Activated CD8-positive, alpha-beta memory T cell treated with anti-CD3 and anti-CD28 coated beads, Interleukin-2, amount 10 ng/mL, durations not matched to agents 7 days and 5 days (primary cell): ENCODE data around the gene ENKUR. TPM values are rescaled to one million over a fixed set of nuclear protein-coding genes. Genes with fewer than 3 reads are reported as not detected.
A peak's percentile ranks its signal among the peaks of the same experiment; 100 is the strongest.

ENCODE experiments used
- ATAC-seq: fragments of 150-1000 bp; cut with Tn5 transposase; one replicate; pipeline ENCODE4 v1.10.0; 2021; ENCODE audit warnings: moderate library complexity
- CTCF ChIA-PET: fragments of 350-600 bp; sonication (Branson Sonifier 250); formaldehyde crosslinking; loops from one replicate; lab custom pipeline; 2021; ENCODE audit warnings: antibody characterized with exemption; lab: Charles Lee
- DNase-seq: peaks from one replicate; pipeline ENCODE4 v3.0.0-alpha.2; 2020
- H3K27ac Mint-ChIP-seq: one replicate; pipeline ENCODE4 v1.8.0; 2021; ENCODE audit warnings: mild to moderate bottlenecking, mixed read lengths
- H3K27me3 Mint-ChIP-seq: one replicate; pipeline ENCODE4 v1.8.0; 2021; ENCODE audit warnings: mixed read lengths
- H3K36me3 Mint-ChIP-seq: one replicate; pipeline ENCODE4 v1.8.0; 2021; ENCODE audit warnings: mild to moderate bottlenecking, mixed read lengths
- H3K4me1 Mint-ChIP-seq: one replicate; pipeline ENCODE4 v1.8.0; 2021; ENCODE audit warnings: mixed read lengths
- H3K4me3 Mint-ChIP-seq: one replicate; pipeline ENCODE4 v1.8.0; 2021; ENCODE audit warnings: mild to moderate bottlenecking, moderate library complexity, mixed read lengths
- H3K9me3 Mint-ChIP-seq: one replicate; pipeline ENCODE4 v1.8.0; 2022; ENCODE audit warnings: low read depth, mixed read lengths
- total RNA-seq, 2 experiments: library from RNA; stranded (reverse); gene quantifications; one replicate each; pipeline ENCODE4 v1.2.3, GENCODE V29; 2021

ENKUR gene
- total RNA-seq = not detected

- DNase-seq = peak; percentile 95
- Mint-ChIP-seq H3K4me3 (peak within 1 kb of the TSS; percentile 79), H3K27me3 (no peaks in the 10 kb centered on the region), H3K4me1 (peaks cover 17% of the 10 kb centered on the region), H3K27ac (peak within 1 kb of the TSS; percentile 95), H3K9me3 (peaks cover 2% of the 10 kb centered on the region), H3K36me3 (no peaks in the 10 kb centered on the region)
- peak; percentile 58 for ATAC-seq
- CTCF ChIA-PET = interaction anchor here (1.7 kb wide), 1 partner anchor 293 kb away, joined by 4 read pairs; the partner anchor contains the start of gene ARHGAP21
These were observed at the start of gene ENKUR for GRCh38 chr10:25015828-25016375. ENKUR (minus strand) TSS chr10:25016158; CDS start chr10:25015936, 222 bp downstream.

- no peaks in the 10 kb centered on the region for H3K36me3 Mint-ChIP-seq
- no peaks in the 10 kb centered on the region for H3K9me3 Mint-ChIP-seq
- CTCF ChIA-PET = no interaction called here
- H3K4me3 Mint-ChIP-seq = no peak overlapping the region
- H3K27ac Mint-ChIP-seq = no peak overlapping the region
- no peak for ATAC-seq
- H3K27me3 Mint-ChIP-seq = no peaks in the 10 kb centered on the region
- DNase-seq = no peak
- H3K4me1 Mint-ChIP-seq = peaks cover 21% of the 10 kb centered on the region
These were observed 48.4 kb upstream of the ENKUR start for GRCh38 chr10:25064401-25064800.

- Mint-ChIP-seq H3K36me3 (no peaks in the 10 kb centered on the region), H3K27ac (no peak overlapping the region), H3K4me1 (peaks cover 21% of the 10 kb centered on the region), H3K27me3 (no peaks in the 10 kb centered on the region), H3K4me3 (no peak overlapping the region), H3K9me3 (no peaks in the 10 kb centered on the region)
- CTCF ChIA-PET = no interaction called here
- DNase-seq (no peak), ATAC-seq (no peak)
These were observed 47.7 kb upstream of the ENKUR start for GRCh38 chr10:25063644-25064043.

DNA sequence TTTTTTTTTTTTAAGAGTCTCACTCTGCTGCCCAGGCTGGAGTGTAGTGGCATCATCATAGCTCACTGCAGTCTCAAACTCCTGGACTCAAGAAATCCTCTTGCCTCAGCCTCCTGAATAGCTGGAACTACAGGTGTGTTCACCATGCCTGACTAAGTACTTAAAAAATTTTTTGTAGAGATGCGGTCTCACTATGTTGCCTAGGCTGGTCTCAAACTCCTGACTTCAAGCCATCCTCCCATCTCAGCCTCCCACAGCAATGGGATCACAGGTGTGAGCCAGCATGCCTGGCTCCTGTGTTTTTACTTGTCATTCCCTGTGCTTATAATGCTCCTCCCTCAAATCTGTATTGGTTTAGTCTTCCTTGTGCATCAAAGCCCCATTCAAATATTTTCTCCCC, 47.2 kb upstream of the ENKUR start:
- ATAC-seq = no peak
- Mint-ChIP-seq H3K4me1 (peaks cover 21% of the 10 kb centered on the region), H3K9me3 (no peaks in the 10 kb centered on the region), H3K36me3 (no peaks in the 10 kb centered on the region), H3K27me3 (no peaks in the 10 kb centered on the region), H3K4me3 (no peak overlapping the region), H3K27ac (no peak overlapping the region)
- DNase-seq = no peak
- CTCF ChIA-PET = no interaction called here

DNA sequence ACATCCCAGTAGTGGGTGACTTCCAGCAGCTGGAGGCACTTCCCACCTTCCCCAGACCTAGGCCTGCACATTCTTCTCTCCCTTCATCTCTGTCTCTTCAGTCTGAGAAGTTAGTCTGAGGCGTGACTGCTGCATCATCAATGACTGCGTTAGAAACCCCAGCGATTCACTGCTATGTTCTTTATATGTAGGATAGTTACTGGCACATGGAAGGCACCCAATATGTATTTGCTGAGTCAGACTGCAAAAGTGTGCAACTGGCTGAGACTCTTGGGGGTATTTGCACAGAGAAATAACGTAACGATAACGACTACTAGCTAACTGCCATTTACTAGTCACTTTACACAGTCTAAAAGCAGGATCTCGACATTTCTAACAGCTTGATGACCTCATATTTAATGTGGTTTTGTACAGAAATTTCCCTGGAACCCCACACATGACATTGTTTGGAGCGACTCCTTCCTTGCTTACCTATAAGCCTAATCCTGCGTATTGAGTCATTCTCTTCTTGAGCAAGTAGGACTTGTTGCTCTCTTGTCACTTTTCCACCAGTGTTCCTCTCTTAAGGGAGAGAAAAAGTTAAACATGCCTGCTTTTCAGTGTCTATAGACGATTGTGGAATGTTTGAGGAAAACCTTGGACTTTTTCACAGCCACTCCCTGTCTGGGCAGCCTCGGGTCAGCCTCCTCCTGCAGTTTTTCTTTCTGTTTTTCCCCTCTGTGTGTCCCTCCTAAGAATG, 45.9 kb upstream of the ENKUR start:
- H3K27me3 Mint-ChIP-seq = no peaks in the 10 kb centered on the region
- DNase-seq (no peak), ATAC-seq (no peak)
- no peaks in the 10 kb centered on the region for H3K9me3 Mint-ChIP-seq
- H3K4me1 Mint-ChIP-seq = peaks cover 21% of the 10 kb centered on the region
- no peaks in the 10 kb centered on the region for H3K36me3 Mint-ChIP-seq
- H3K4me3 Mint-ChIP-seq = peak overlapping the region; percentile 33
- CTCF ChIA-PET = no interaction called here
- H3K27ac Mint-ChIP-seq = peak overlapping the region; percentile 63

- Mint-ChIP-seq H3K27me3 (no peaks in the 10 kb centered on the region), H3K4me1 (peaks cover 21% of the 10 kb centered on the region), H3K9me3 (no peaks in the 10 kb centered on the region), H3K4me3 (no peak overlapping the region), H3K27ac (no peak overlapping the region), H3K36me3 (no peaks in the 10 kb centered on the region)
- ATAC-seq (no peak), DNase-seq (no peak)
- CTCF ChIA-PET = no interaction called here
These were observed 45.2 kb upstream of the ENKUR start for GRCh38 chr10:25061125-25061524.

GRCh38 chr10:25059990-25060389, 44.0 kb upstream of the ENKUR start:
- H3K27me3 Mint-ChIP-seq = peaks cover 3% of the 10 kb centered on the region
- CTCF ChIA-PET = no interaction called here
- H3K9me3 Mint-ChIP-seq = no peaks in the 10 kb centered on the region
- no peaks in the 10 kb centered on the region for H3K36me3 Mint-ChIP-seq
- DNase-seq (no peak), ATAC-seq (no peak)
- H3K27ac Mint-ChIP-seq = no peak overlapping the region
- peaks cover 18% of the 10 kb centered on the region for H3K4me1 Mint-ChIP-seq
- no peak overlapping the region for H3K4me3 Mint-ChIP-seq

GRCh38 chr10:25057886-25058285, 41.9 kb upstream of the ENKUR start:
- CTCF ChIA-PET = no interaction called here
- DNase-seq (no peak), ATAC-seq (no peak)
- Mint-ChIP-seq H3K27ac (no peak overlapping the region), H3K4me3 (no peak overlapping the region), H3K27me3 (peaks cover 3% of the 10 kb centered on the region), H3K4me1 (peaks cover 8% of the 10 kb centered on the region), H3K9me3 (no peaks in the 10 kb centered on the region), H3K36me3 (no peaks in the 10 kb centered on the region)

DNA sequence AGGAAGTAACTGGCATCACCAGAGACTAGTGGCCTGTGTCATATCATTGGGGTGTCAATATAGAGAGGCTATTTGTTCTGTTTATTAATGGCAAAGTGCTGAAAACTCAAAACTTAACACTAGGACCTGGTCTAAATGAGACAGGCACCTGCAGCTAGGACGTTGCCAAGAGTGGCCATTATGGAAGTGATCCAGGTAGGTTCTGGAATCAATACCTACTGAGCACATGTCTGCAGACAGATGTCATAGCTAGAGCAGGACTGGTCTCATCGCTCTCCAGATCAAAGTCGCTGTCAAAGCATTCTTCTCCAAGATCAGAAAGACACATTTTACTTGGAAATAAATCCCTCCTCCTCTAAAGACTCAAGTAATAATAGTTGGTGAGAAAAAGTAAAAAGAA, 40.8 kb upstream of the ENKUR start:
- Mint-ChIP-seq H3K27me3 (peaks cover 3% of the 10 kb centered on the region), H3K4me3 (no peak overlapping the region), H3K9me3 (no peaks in the 10 kb centered on the region), H3K36me3 (no peaks in the 10 kb centered on the region), H3K4me1 (no peaks in the 10 kb centered on the region), H3K27ac (no peak overlapping the region)
- ATAC-seq (no peak), DNase-seq (no peak)
- CTCF ChIA-PET = no interaction called here

- CTCF ChIA-PET = interaction anchor here (0.8 kb wide), 1 partner anchor 954 kb away, joined by 3 read pairs; no protein-coding TSS in a partner anchor
- H3K4me3 Mint-ChIP-seq = no peak overlapping the region
- no peaks in the 10 kb centered on the region for H3K9me3 Mint-ChIP-seq
- no peaks in the 10 kb centered on the region for H3K4me1 Mint-ChIP-seq
- no peak overlapping the region for H3K27ac Mint-ChIP-seq
- no peak for DNase-seq
- peaks cover 17% of the 10 kb centered on the region for H3K27me3 Mint-ChIP-seq
- H3K36me3 Mint-ChIP-seq = no peaks in the 10 kb centered on the region
- no peak for ATAC-seq
These were observed 36.1 kb upstream of the ENKUR start for GRCh38 chr10:25052012-25052411.

DNA sequence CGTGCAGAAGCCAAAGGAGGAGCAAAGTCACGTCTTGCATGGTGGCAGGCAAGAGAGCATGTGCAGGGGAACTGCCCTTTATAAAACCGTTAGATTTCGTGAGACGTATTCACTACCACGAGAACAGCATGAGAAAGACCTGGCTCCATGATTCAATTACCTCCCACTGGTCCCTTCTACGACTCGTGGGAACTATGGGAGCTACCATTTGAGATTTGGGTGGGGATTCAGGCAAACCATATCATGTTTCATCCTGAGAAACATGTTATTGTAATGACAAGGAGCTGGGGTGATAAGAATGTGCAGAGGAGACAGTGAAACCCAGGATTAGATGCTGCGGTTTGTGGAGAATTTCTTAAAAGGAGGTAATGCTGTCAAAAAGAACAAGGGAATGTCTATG, 34.4 kb upstream of the ENKUR start:
- Mint-ChIP-seq H3K27me3 (peaks cover 19% of the 10 kb centered on the region), H3K9me3 (no peaks in the 10 kb centered on the region), H3K4me1 (no peaks in the 10 kb centered on the region), H3K27ac (no peak overlapping the region), H3K36me3 (no peaks in the 10 kb centered on the region), H3K4me3 (no peak overlapping the region)
- ATAC-seq (no peak), DNase-seq (no peak)
- CTCF ChIA-PET = interaction anchor here (0.6 kb wide), 1 partner anchor 111 kb away, joined by 3 read pairs; no protein-coding TSS in a partner anchor

- CTCF ChIA-PET = no interaction called here
- no peaks in the 10 kb centered on the region for H3K4me1 Mint-ChIP-seq
These were observed 34.0 kb upstream of the ENKUR start for GRCh38 chr10:25049966-25050365.

GRCh38 chr10:25048450-25048849, 32.5 kb upstream of the ENKUR start:
- CTCF ChIA-PET = no interaction called here
- Mint-ChIP-seq H3K4me3 (no peak overlapping the region), H3K27ac (no peak overlapping the region), H3K27me3 (peaks cover 21% of the 10 kb centered on the region), H3K4me1 (no peaks in the 10 kb centered on the region), H3K36me3 (no peaks in the 10 kb centered on the region), H3K9me3 (no peaks in the 10 kb centered on the region)
- no peak for ATAC-seq
- DNase-seq = no peak

More at GRCh38 chr10:25049966-25050365, 34.0 kb upstream of the ENKUR start:
- ATAC-seq (no peak), DNase-seq (no peak)
- no peaks in the 10 kb centered on the region for H3K36me3 Mint-ChIP-seq
- H3K27ac Mint-ChIP-seq = no peak overlapping the region
- H3K4me3 Mint-ChIP-seq = no peak overlapping the region
- H3K9me3 Mint-ChIP-seq = no peaks in the 10 kb centered on the region
- H3K27me3 Mint-ChIP-seq = peaks cover 18% of the 10 kb centered on the region
